Neural progenitor cell (in vitro differentiated cells): ENCODE data around the gene UBQLN1. TPM values are rescaled to one million over a fixed set of nuclear protein-coding genes. Genes with fewer than 3 reads are reported as not detected.

Source experiments
- DNase-seq: peaks from one replicate; pipeline ENCODE4 v3.0.0-alpha.2; 2016; ENCODE audit warnings: low spot score
- H2AFZ ChIP-seq: fragments of 200-600 bp; sonication (generic); replicated peaks from 2 replicates; pipeline ENCODE4 v1.6.1; 2016; ENCODE audit warnings: antibody characterized with exemption
- H3F3A ChIP-seq: fragments of 200-600 bp; sonication (generic); 2 replicates; pipeline ENCODE4 v1.6.1; 2016; ENCODE audit warnings: antibody characterized with exemption, low read depth
- H3K27ac ChIP-seq: fragments of 200-600 bp; sonication (generic); 2 replicates; pipeline ENCODE4 v1.5.1; 2016; ENCODE audit warnings: mild to moderate bottlenecking
- H3K27me3 ChIP-seq: fragments of 200-600 bp; sonication (generic); 2 replicates; pipeline ENCODE4 v1.6.1; 2016; ENCODE audit warnings: mild to moderate bottlenecking, moderate library complexity
- H3K36me3 ChIP-seq: fragments of 200-600 bp; sonication (generic); 2 replicates; pipeline ENCODE4 v1.5.1; 2016
- H3K4me1 ChIP-seq: fragments of 200-600 bp; sonication (generic); 2 replicates; pipeline ENCODE4 v1.6.1; 2016; ENCODE audit warnings: mixed run types
- H3K4me2 ChIP-seq: fragments of 200-600 bp; sonication (generic); 2 replicates; pipeline ENCODE4 v1.6.1; 2016
- H3K4me3 ChIP-seq: fragments of 200-600 bp; sonication (generic); 2 replicates; pipeline ENCODE4 v1.5.1; 2016
- H3K79me2 ChIP-seq: fragments of 200-600 bp; sonication (generic); 2 replicates; pipeline ENCODE4 v1.6.1; 2016; ENCODE audit warnings: low read depth
- H3K9ac ChIP-seq: fragments of 200-600 bp; sonication (generic); 2 replicates; pipeline ENCODE4 v1.6.1; 2016
- H3K9me3 ChIP-seq: fragments of 200-600 bp; sonication (generic); 2 replicates; pipeline ENCODE4 v1.5.1; 2016; ENCODE audit warnings: low read depth
- H4K20me1 ChIP-seq: fragments of 200-600 bp; sonication (generic); 2 replicates; pipeline ENCODE4 v1.6.1; 2016; ENCODE audit warnings: low read depth
- H3K27ac Mint-ChIP-seq: 3 replicates; pipeline ENCODE4 v1.8.0; 2021; ENCODE audit warnings: mixed read lengths
- H3K27me3 Mint-ChIP-seq: 2 replicates; pipeline ENCODE4 v1.8.0; 2022; ENCODE audit warnings: low read depth, mild to moderate bottlenecking, inconsistent platforms, moderate library complexity, mixed read lengths; ENCODE audit not compliant: insufficient read depth
- H3K36me3 Mint-ChIP-seq: 3 replicates; pipeline ENCODE4 v1.8.0; 2021; ENCODE audit warnings: mixed read lengths
- H3K4me1 Mint-ChIP-seq: 3 replicates; pipeline ENCODE4 v1.8.0; 2021; ENCODE audit warnings: mixed read lengths
- H3K4me3 Mint-ChIP-seq: 3 replicates; pipeline ENCODE4 v1.8.0; 2021; ENCODE audit warnings: mild to moderate bottlenecking, moderate library complexity, mixed read lengths
- H3K9me3 Mint-ChIP-seq: 3 replicates; pipeline ENCODE4 v1.8.0; 2020; ENCODE audit warnings: mixed read lengths
- EZH2 ChIP-seq: fragments of 200-600 bp; sonication (generic); IDR thresholded peaks from 2 replicates; pipeline ENCODE4 v1.6.1; 2017; ENCODE audit warnings: antibody characterized with exemption, mild to moderate bottlenecking, moderate library complexity
- EZH2phosphoT487 ChIP-seq: fragments of 200-600 bp; sonication (generic); IDR thresholded peaks from 2 replicates; pipeline ENCODE4 v1.6.1; 2017; ENCODE audit warnings: antibody characterized with exemption
- total RNA-seq: library from RNA; depleted of rRNA; stranded (reverse); fragments of >200 nt; gene quantifications from 2 replicates; pipeline ENCODE4 v1.2.3, GENCODE V29; 2015; ENCODE audit warnings: low replicate concordance
- TF ChIP-seq, protein P1 (sequence below): fragments of 200-600 bp; sonication (generic); IDR thresholded peaks from 2 replicates; pipeline ENCODE4 v1.5.1; 2017; ENCODE audit warnings: antibody characterized with exemption, mild to moderate bottlenecking

UBQLN1 gene
- total RNA-seq, 1 donor from 2014 or later = 143 TPM

DNA sequence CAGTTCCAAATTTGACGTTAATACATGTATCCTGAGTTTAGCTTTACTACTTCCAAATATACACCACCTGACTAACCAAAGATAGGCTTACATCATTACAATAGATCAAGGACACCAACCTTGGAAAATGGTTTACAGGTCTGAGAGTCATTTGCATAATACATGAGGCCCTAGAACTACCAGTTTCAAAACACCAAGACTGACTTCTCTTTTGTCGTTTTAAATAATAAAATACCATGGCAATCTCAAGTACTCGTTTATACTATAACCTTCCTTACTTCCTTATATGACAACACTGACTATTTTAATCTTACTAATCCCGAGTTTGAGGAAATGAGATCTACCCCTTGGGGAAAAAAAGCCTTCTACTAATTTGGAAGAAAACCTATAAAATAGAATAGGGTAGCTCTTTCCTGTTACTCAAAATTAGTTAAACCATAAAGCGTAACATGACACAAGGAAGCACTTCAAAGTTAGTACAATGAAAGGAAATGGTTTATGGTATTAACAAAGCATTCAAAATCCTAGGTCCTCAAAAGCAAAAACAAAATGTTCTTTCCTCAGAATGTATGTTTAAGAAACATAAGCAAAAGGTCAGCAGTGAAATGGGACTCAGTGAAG lies 42.1 kb downstream of the UBQLN1 start:
- H3K4me1 Mint-ChIP-seq = no peaks in the 10 kb centered on the region

DNA sequence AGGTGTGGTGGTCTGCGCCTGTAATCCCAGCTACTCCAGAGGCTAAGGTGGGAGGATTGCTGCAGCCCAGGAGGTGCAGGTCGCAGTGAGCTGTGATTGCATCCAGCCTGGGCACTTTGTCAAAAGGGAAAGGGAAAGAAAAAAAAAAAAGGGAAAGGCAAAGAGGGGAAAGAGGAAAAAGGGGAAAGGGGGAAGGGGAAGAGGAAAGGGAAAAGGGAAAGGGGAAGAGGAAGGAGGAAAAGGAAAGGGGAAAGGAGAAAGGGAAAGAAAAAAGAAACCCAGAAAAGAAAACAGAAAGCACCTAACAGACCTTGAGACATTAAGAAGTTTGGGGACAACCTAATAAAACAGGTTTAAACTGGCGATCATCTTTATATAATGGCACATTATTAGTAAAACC lies 44.8 kb downstream of the UBQLN1 start:
- Mint-ChIP-seq H3K27ac (no peak overlapping the region), H3K4me3 (no peak overlapping the region), H3K36me3 (peaks cover 14% of the 10 kb centered on the region), H3K9me3 (no peaks in the 10 kb centered on the region), H3K4me1 (no peaks in the 10 kb centered on the region), H3K27me3 (no peaks in the 10 kb centered on the region)
- no peak overlapping the region for H3K4me3 ChIP-seq
- no peak overlapping the region for H2AFZ ChIP-seq
- H3K79me2 ChIP-seq = no peaks in the 10 kb centered on the region
- H3K4me1 ChIP-seq = no peaks in the 10 kb centered on the region
- H3F3A ChIP-seq = no peaks in the 10 kb centered on the region
- no peak for TF ChIP-seq EZH2phosphoT487
- TF ChIP-seq, protein P1, sequence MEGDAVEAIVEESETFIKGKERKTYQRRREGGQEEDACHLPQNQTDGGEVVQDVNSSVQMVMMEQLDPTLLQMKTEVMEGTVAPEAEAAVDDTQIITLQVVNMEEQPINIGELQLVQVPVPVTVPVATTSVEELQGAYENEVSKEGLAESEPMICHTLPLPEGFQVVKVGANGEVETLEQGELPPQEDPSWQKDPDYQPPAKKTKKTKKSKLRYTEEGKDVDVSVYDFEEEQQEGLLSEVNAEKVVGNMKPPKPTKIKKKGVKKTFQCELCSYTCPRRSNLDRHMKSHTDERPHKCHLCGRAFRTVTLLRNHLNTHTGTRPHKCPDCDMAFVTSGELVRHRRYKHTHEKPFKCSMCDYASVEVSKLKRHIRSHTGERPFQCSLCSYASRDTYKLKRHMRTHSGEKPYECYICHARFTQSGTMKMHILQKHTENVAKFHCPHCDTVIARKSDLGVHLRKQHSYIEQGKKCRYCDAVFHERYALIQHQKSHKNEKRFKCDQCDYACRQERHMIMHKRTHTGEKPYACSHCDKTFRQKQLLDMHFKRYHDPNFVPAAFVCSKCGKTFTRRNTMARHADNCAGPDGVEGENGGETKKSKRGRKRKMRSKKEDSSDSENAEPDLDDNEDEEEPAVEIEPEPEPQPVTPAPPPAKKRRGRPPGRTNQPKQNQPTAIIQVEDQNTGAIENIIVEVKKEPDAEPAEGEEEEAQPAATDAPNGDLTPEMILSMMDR = no peak
- TF ChIP-seq EZH2 = no peak
- no peak for DNase-seq
- H3K4me2 ChIP-seq = no peak overlapping the region
- peaks cover 23% of the 10 kb centered on the region for H3K36me3 ChIP-seq
- no peak overlapping the region for H3K9ac ChIP-seq
- no peaks in the 10 kb centered on the region for H3K27me3 ChIP-seq
- peaks cover 12% of the 10 kb centered on the region for H4K20me1 ChIP-seq
- H3K9me3 ChIP-seq = no peaks in the 10 kb centered on the region
- no peak overlapping the region for H3K27ac ChIP-seq

More for the DNA sequence above, 42.1 kb downstream of the UBQLN1 start:
- Histone ChIP-seq H3K4me3 (no peak overlapping the region), H3F3A (no peaks in the 10 kb centered on the region), H3K27me3 (no peaks in the 10 kb centered on the region), H3K9me3 (no peaks in the 10 kb centered on the region), H3K4me2 (no peak overlapping the region), H3K9ac (no peak overlapping the region), H4K20me1 (peaks cover 12% of the 10 kb centered on the region), H3K27ac (no peak overlapping the region), H2AFZ (no peak overlapping the region), H3K36me3 (peaks cover 15% of the 10 kb centered on the region), H3K79me2 (no peaks in the 10 kb centered on the region), H3K4me1 (no peaks in the 10 kb centered on the region)
- H3K4me3 Mint-ChIP-seq = no peak overlapping the region
- no peaks in the 10 kb centered on the region for H3K27me3 Mint-ChIP-seq
- H3K36me3 Mint-ChIP-seq = peaks cover 11% of the 10 kb centered on the region
- no peak overlapping the region for H3K27ac Mint-ChIP-seq
- no peaks in the 10 kb centered on the region for H3K9me3 Mint-ChIP-seq
- DNase-seq = no peak
- TF ChIP-seq EZH2 (no peak), EZH2phosphoT487 (no peak)
- TF ChIP-seq, protein P1 = no peak

DNA sequence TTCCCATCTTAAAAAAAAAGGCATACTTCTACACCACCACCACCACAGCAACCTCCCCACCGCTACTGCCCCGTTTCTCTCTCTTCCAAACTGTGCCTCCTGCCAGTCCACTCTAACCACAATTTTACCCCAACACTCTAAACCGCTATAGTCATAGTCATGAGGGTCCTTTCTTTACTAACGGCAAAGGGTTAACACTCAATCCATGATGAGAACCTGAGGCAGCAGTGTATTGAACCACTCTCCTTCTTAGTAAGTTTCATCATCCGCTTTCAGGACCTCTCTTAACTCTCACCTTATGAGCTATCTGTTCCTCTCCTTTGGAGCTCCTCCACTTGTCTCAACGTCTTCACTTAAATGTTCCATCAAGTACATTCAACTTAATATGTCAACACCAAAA lies 50.8 kb downstream of the UBQLN1 start:
- Histone ChIP-seq H3K27me3 (no peaks in the 10 kb centered on the region), H4K20me1 (no peaks in the 10 kb centered on the region), H3K36me3 (peaks cover 24% of the 10 kb centered on the region), H2AFZ (no peak overlapping the region), H3F3A (no peaks in the 10 kb centered on the region), H3K9ac (no peak overlapping the region), H3K27ac (no peak overlapping the region), H3K4me1 (no peaks in the 10 kb centered on the region), H3K9me3 (no peaks in the 10 kb centered on the region), H3K4me2 (no peak overlapping the region), H3K79me2 (no peaks in the 10 kb centered on the region), H3K4me3 (no peak overlapping the region)
- peaks cover 2% of the 10 kb centered on the region for H3K27me3 Mint-ChIP-seq
- H3K4me1 Mint-ChIP-seq = no peaks in the 10 kb centered on the region
- peaks cover 9% of the 10 kb centered on the region for H3K9me3 Mint-ChIP-seq
- H3K4me3 Mint-ChIP-seq = no peak overlapping the region
- H3K36me3 Mint-ChIP-seq = peaks cover 42% of the 10 kb centered on the region
- TF ChIP-seq EZH2 = no peak
- TF ChIP-seq, protein P1 = no peak
- H3K27ac Mint-ChIP-seq = no peak overlapping the region
- DNase-seq = no peak
